B cell (primary cell): ENCODE results near the gene SF3B5. TPM values are rescaled to one million over a fixed set of nuclear protein-coding genes. Genes with fewer than 3 reads are reported as not detected.

Experiments
- ATAC-seq: fragments of 200-7000 bp; cut with Tn5 transposase; one replicate; pipeline ENCODE4 v1.10.0; 2021; ENCODE audit warnings: low read depth, mild to moderate bottlenecking, moderate number of reproducible peaks, moderate library complexity
- CTCF ChIA-PET: fragments of 350-600 bp; sonication (Branson Sonifier 250); formaldehyde crosslinking; loops from one replicate; lab custom pipeline; 2021; ENCODE audit warnings: antibody characterized with exemption, inconsistent platforms; lab: Charles Lee
- POLR2A ChIA-PET: fragments of 350-600 bp; sonication (Branson Sonifier 250); formaldehyde crosslinking; loops from one replicate; lab custom pipeline; 2021; ENCODE audit warnings: antibody characterized with exemption; lab: Charles Lee
- DNase-seq: peaks from one replicate; pipeline ENCODE4 v3.0.0; 2013
- H2AFZ ChIP-seq: 2 replicates; pipeline ENCODE4 v1.6.1; 2012; ENCODE audit warnings: mild to moderate bottlenecking, low read depth, low read length; ENCODE audit not compliant: insufficient read depth, poor library complexity, severe bottlenecking
- H3K27ac ChIP-seq, 2 donors: 1 replicate in 1 of 2; 2 replicates in 1 of 2; pipeline ENCODE4 v1.5.1; 2012 to 2013; ENCODE audit warnings: low read length in 2 of 2, mild to moderate bottlenecking in 2 of 2, moderate library complexity in 1 of 2
- H3K27me3 ChIP-seq, 4 experiments: fragments of 200-600 bp in 1 of 4; sonication (generic) in 1 of 4; replicated peaks in 1 of 4; 1 replicate in 2 of 4; 2 replicates in 2 of 4; pipeline versions ENCODE4 v1.6.1 to v1.7.0; 2013 to 2016; ENCODE audit warnings: low read length in 3 of 4, mild to moderate bottlenecking in 2 of 4, mixed read lengths in 1 of 4, moderate library complexity in 1 of 4; ENCODE audit not compliant: insufficient read depth in 4 of 4, control insufficient read depth in 3 of 4; ENCODE audit errors: control extremely low read depth in 1 of 4
- H3K36me3 ChIP-seq, 2 experiments: replicated peaks in 1 of 2; 1 replicate in 1 of 2; 2 replicates in 1 of 2; pipeline versions ENCODE4 v1.6.1 to v1.7.1; 2013; ENCODE audit warnings: low read length in 1 of 2; ENCODE audit not compliant: insufficient read depth in 2 of 2, control insufficient read depth in 1 of 2; ENCODE audit errors: control extremely low read depth in 1 of 2, extremely low read depth in 1 of 2
- H3K4me1 ChIP-seq, 2 donors: fragments of 200-600 bp in 1 of 2; sonication (generic) in 1 of 2; 1 replicate in 1 of 2; 2 replicates in 1 of 2; pipeline versions ENCODE4 v1.5.1 to v1.6.1; 2013 to 2017; ENCODE audit warnings: low read length in 2 of 2; ENCODE audit not compliant: control insufficient read depth in 2 of 2, insufficient read depth in 2 of 2
- H3K4me2 ChIP-seq: replicated peaks from 2 replicates; pipeline ENCODE3; 2012; ENCODE audit warnings: mild to moderate bottlenecking, low read depth, low read length; ENCODE audit not compliant: poor library complexity, severe bottlenecking
- H3K4me3 ChIP-seq, 5 experiments: fragments of 200-600 bp in 1 of 5; sonication (generic) in 1 of 5; 1 replicate in 3 of 5; 2 replicates in 2 of 5; pipeline versions ENCODE4 v1.5.1 to v1.7.0; 2011 to 2016; ENCODE audit warnings: low read length in 4 of 5, mild to moderate bottlenecking in 4 of 5, low read depth in 2 of 5, control low read depth in 1 of 5, moderate library complexity in 1 of 5; ENCODE audit not compliant: insufficient read depth in 1 of 5; ENCODE audit errors: control extremely low read depth in 1 of 5, extremely low read depth in 1 of 5
- H3K79me2 ChIP-seq: fragments of 200-600 bp; sonication (generic); one replicate; pipeline ENCODE4 v1.6.0; 2016; ENCODE audit warnings: low read length; ENCODE audit not compliant: control insufficient read depth, insufficient read depth
- H3K9ac ChIP-seq: fragments of 200-600 bp; sonication (generic); 2 replicates; pipeline ENCODE4 v1.6.1; 2017; ENCODE audit warnings: mild to moderate bottlenecking, low read length, moderate library complexity
- H3K9me3 ChIP-seq, 3 donors: one replicate each; pipeline versions ENCODE4 v1.6.1 to v1.7.1; 2013; ENCODE audit warnings: low read length in 2 of 3; ENCODE audit not compliant: control insufficient read depth in 2 of 3, insufficient read depth in 1 of 3; ENCODE audit errors: control extremely low read depth in 1 of 3
- H4K20me1 ChIP-seq: 2 replicates; pipeline ENCODE4 v1.6.0; 2012; ENCODE audit warnings: mild to moderate bottlenecking, low read length; ENCODE audit not compliant: insufficient read depth, control insufficient read depth, poor library complexity, severe bottlenecking
- H3K27ac Mint-ChIP-seq: one replicate; pipeline ENCODE4 v1.8.0; 2021; ENCODE audit warnings: mixed read lengths
- H3K27me3 Mint-ChIP-seq: one replicate; pipeline ENCODE4 v1.8.0; 2021; ENCODE audit warnings: mixed read lengths
- H3K4me1 Mint-ChIP-seq: one replicate; pipeline ENCODE4 v1.8.0; 2021; ENCODE audit warnings: mixed read lengths
- H3K4me3 Mint-ChIP-seq: one replicate; pipeline ENCODE4 v1.8.0; 2021; ENCODE audit warnings: mixed read lengths
- H3K9me3 Mint-ChIP-seq: one replicate; pipeline ENCODE4 v1.8.0; 2022; ENCODE audit warnings: mixed read lengths; ENCODE audit not compliant: insufficient read depth
- EZH2 ChIP-seq: IDR thresholded peaks from 2 replicates; pipeline ENCODE4 v1.6.1; 2012; ENCODE audit warnings: borderline replicate concordance, low read depth, mild to moderate bottlenecking, moderate library complexity, low read length; ENCODE audit not compliant: insufficient read depth, poor library complexity, severe bottlenecking
- WGBS: methylation state at CpG from one replicate; pipeline ENCODE4 v1.1.5; 2013; ENCODE audit warnings: missing lambda C conversion rate; ENCODE audit not compliant: insufficient coverage; 5-methylcytosine and 5-hydroxymethylcytosine counted together
- intact Hi-C: fragments of 100-400 bp; cut with micrococcal nuclease; formaldehyde crosslinking; loops from one replicate; pipeline ENCODE4 v1.10.0; 2022
- polyA plus RNA-seq: library from polyadenylated mRNA; depleted of rRNA; stranded (reverse); fragments of >200 nt; gene quantifications from 2 replicates; pipeline ENCODE4 v1.2.3, GENCODE V29; 2012
- total RNA-seq, 2 donors: library from RNA; stranded (reverse); fragments of 120-200 nt in 1 of 2; gene quantifications; 1 replicate in 1 of 2; 2 replicates in 1 of 2; pipeline versions ENCODE4 v1.2.3 to v1.2.4, GENCODE V29; 2013 to 2022
- TF ChIP-seq, protein P1 (sequence below): fragments of 200-600 bp; IDR thresholded peaks from one replicate; pipeline ENCODE4 v1.8.0; 2022; ENCODE audit warnings: antibody characterized with exemption, mild to moderate bottlenecking

SF3B5 gene
- total and polyA plus RNA-seq, 2 donors (not counting 1 experiment from before 2014, with no cell fraction given) = 111 to 360 TPM

GRCh38 chr6:144113366-144113765, 18.0 kb upstream of the SF3B5 start:
- Histone ChIP-seq H3K27ac (no peak overlapping the region), H3K4me3 (no peak overlapping the region), H3K4me2 (no peak overlapping the region), H2AFZ (no peak overlapping the region), H3K79me2 (no peaks in the 10 kb centered on the region), H3K9ac (no peak overlapping the region), H3K36me3 (no peaks in the 10 kb centered on the region), H4K20me1 (no peaks in the 10 kb centered on the region), H3K9me3 (no peaks in the 10 kb centered on the region), H3K4me1 (no peaks in the 10 kb centered on the region), H3K27me3 (no peaks in the 10 kb centered on the region)
- H3K4me3 Mint-ChIP-seq = no peak overlapping the region
- 98% methylated on average over 6 of the region's 6 CpGs for WGBS
- H3K27ac Mint-ChIP-seq = no peak overlapping the region
- ChIA-PET POLR2A (no interaction called here), CTCF (no interaction called here)
- no peaks in the 10 kb centered on the region for H3K27me3 Mint-ChIP-seq
- no peaks in the 10 kb centered on the region for H3K9me3 Mint-ChIP-seq
- H3K4me1 Mint-ChIP-seq = no peaks in the 10 kb centered on the region
- ATAC-seq (no peak), DNase-seq (no peak)
- intact Hi-C loops = no loop called here
- TF ChIP-seq, protein P1, sequence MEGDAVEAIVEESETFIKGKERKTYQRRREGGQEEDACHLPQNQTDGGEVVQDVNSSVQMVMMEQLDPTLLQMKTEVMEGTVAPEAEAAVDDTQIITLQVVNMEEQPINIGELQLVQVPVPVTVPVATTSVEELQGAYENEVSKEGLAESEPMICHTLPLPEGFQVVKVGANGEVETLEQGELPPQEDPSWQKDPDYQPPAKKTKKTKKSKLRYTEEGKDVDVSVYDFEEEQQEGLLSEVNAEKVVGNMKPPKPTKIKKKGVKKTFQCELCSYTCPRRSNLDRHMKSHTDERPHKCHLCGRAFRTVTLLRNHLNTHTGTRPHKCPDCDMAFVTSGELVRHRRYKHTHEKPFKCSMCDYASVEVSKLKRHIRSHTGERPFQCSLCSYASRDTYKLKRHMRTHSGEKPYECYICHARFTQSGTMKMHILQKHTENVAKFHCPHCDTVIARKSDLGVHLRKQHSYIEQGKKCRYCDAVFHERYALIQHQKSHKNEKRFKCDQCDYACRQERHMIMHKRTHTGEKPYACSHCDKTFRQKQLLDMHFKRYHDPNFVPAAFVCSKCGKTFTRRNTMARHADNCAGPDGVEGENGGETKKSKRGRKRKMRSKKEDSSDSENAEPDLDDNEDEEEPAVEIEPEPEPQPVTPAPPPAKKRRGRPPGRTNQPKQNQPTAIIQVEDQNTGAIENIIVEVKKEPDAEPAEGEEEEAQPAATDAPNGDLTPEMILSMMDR = no peak
- no peak for TF ChIP-seq EZH2

DNA sequence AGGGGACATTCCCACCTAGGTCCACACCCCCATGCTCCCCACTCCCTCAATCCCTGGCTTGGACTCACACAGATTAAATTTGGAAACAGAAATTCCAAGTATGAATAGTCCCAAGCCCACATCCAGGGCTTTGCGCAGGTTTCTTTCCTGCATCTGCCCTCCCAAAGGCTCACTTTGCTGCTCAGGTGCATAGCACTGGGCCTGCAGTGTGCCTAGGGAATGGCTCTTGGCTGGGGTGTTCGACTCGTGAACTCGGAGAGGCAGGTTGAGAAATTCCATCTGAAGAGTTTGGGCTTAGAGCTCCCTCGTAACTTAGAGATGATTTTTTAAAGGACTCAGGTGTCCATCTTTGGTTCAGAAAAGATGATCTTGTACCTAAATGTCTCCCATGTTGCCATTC, 14.8 kb upstream of the SF3B5 start:
- Mint-ChIP-seq H3K4me1 (no peaks in the 10 kb centered on the region), H3K4me3 (no peak overlapping the region), H3K9me3 (no peaks in the 10 kb centered on the region), H3K27me3 (no peaks in the 10 kb centered on the region), H3K27ac (no peak overlapping the region)
- DNase-seq (no peak), ATAC-seq (no peak)
- Histone ChIP-seq H3K9me3 (no peaks in the 10 kb centered on the region), H3K4me1 (no peaks in the 10 kb centered on the region), H3K27ac (no peak overlapping the region), H3K4me2 (no peak overlapping the region), H3K79me2 (no peaks in the 10 kb centered on the region), H3K27me3 (no peaks in the 10 kb centered on the region), H3K9ac (no peak overlapping the region), H3K4me3 (no peak overlapping the region), H4K20me1 (no peaks in the 10 kb centered on the region), H3K36me3 (no peaks in the 10 kb centered on the region), H2AFZ (no peak overlapping the region)
- ChIA-PET CTCF (interaction anchor here (1.0 to 1.1 kb wide), 2 partner anchors 109 to 113 kb away, joined by 3 read pairs; no protein-coding TSS in a partner anchor), POLR2A (no interaction called here)
- WGBS = no CpG with 5 or more reads among the region's 5 CpGs
- intact Hi-C loops = no loop called here
- no peak for TF ChIP-seq EZH2
- TF ChIP-seq, protein P1 = no peak
